ENCODE measurements around the gene EXOC6B.

EXOC6B gene

DNA sequence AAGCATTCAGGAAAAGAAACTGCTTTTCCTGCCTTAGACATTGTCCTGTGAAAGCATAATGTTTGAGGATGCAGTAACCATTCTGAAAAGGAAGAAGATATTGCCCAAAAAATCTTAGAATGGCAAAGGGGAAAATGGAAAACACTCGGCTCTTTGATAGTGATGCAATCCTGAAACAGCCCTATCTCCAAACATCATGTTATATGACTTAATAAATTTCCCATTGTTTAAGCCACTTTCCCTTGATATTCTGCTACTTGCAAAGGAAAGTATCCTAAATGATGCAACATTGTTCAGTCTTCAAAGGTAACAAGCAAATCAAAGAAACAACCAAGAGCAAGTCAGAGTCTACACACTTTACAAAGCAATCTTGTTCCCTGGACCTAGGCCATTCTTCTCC is 78.5 kb downstream of the EXOC6B start:
- WGBS, 2 experiments, result 84 to 85% methylated on average over 1 of the region's 1 CpG

DNA sequence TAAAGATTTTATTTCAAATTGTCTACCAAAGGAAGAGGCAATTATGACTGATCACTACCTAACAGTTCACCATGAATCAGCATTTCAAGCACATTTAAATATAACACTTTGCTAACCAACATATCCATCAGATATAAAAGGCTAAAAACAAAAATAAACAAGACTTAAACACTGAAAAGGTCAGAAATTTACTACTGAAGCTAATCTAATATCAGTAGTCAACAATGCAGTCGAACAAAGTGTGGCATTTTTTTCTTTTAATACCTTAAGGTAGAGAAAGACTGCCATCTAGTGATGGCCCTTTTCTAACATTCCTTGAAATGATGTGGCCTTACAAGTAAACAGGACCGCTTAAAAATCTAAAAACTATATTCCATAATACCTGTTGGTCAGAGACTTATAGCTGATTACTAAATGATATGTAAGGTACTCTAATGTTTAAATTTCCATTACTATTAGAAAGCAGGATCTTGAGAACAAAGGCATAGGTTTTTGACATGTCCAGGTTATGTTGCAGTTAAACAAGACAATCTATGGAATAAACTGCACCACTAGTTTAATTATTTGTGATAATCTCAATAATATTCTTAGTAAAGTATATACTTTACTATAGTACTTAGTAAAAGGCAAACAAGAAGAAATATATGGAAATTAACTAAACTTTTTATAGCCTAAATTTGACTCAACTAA is 80.0 kb downstream of the EXOC6B start:
- H3K4me3 ChIP-seq (ENCODE audit: insufficient read depth, low read depth, low read length), result no peak overlapping the region
- H3K27me3 ChIP-seq (ENCODE audit: control insufficient read depth, insufficient read depth, low read length, poor library complexity, severe bottlenecking), result no peaks in the 10 kb centered on the region
- H3K27ac ChIP-seq (ENCODE audit: insufficient read depth, low read depth, low read length, poor library complexity, severe bottlenecking), result no peak overlapping the region
- no peaks in the 10 kb centered on the region for H3K9me3 ChIP-seq (ENCODE audit: control insufficient read depth, low read length)
- 51 to 60% methylated on average over 1 to 2 of the region's 2 CpGs for WGBS, 2 experiments
- H3K36me3 ChIP-seq (ENCODE audit: control insufficient read depth, insufficient read depth, low read length), result no peaks in the 10 kb centered on the region
- H3K4me1 ChIP-seq (ENCODE audit: control insufficient read depth, insufficient read depth, low read length), result no peaks in the 10 kb centered on the region

More for the DNA sequence above, 78.5 kb downstream of the EXOC6B start:
- no peaks in the 10 kb centered on the region for H3K9me3 ChIP-seq (ENCODE audit: control insufficient read depth, low read length)
- no peak overlapping the region for H3K27ac ChIP-seq (ENCODE audit: insufficient read depth, low read depth, low read length, poor library complexity, severe bottlenecking)
- no peaks in the 10 kb centered on the region for H3K4me1 ChIP-seq (ENCODE audit: control insufficient read depth, insufficient read depth, low read length)
- no peaks in the 10 kb centered on the region for H3K27me3 ChIP-seq (ENCODE audit: control insufficient read depth, insufficient read depth, low read length, poor library complexity, severe bottlenecking)
- no peak overlapping the region for H3K4me3 ChIP-seq (ENCODE audit: insufficient read depth, low read depth, low read length)
- no peaks in the 10 kb centered on the region for H3K36me3 ChIP-seq (ENCODE audit: control insufficient read depth, insufficient read depth, low read length)

DNA sequence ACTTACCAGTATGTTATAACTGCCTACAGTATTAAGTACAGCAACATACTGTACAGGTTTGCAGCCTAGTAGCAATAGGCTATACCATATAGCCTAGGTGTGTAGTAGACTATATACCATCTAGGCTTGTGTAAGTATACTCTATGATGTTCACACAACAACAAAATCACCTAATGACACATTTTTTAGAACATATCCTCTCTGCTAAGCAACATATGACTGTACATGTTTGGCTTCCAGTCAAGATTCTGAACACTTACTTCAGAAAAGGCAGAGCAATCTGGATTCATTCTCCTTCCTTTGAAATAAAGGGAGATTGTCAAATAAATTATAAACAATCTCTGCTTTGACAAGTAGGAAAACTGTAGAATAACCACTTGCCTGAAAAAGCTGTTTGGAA is 81.8 kb downstream of the EXOC6B start:
- no peaks in the 10 kb centered on the region for H3K27me3 ChIP-seq (ENCODE audit: control insufficient read depth, insufficient read depth, low read length, poor library complexity, severe bottlenecking)
- no peaks in the 10 kb centered on the region for H3K36me3 ChIP-seq (ENCODE audit: control insufficient read depth, insufficient read depth, low read length)
- no peaks in the 10 kb centered on the region for H3K9me3 ChIP-seq (ENCODE audit: control insufficient read depth, low read length)
- no peaks in the 10 kb centered on the region for H3K4me1 ChIP-seq (ENCODE audit: control insufficient read depth, insufficient read depth, low read length)
- H3K27ac ChIP-seq (ENCODE audit: insufficient read depth, low read depth, low read length, poor library complexity, severe bottlenecking), result no peak overlapping the region
- no peak overlapping the region for H3K4me3 ChIP-seq (ENCODE audit: insufficient read depth, low read depth, low read length)

DNA sequence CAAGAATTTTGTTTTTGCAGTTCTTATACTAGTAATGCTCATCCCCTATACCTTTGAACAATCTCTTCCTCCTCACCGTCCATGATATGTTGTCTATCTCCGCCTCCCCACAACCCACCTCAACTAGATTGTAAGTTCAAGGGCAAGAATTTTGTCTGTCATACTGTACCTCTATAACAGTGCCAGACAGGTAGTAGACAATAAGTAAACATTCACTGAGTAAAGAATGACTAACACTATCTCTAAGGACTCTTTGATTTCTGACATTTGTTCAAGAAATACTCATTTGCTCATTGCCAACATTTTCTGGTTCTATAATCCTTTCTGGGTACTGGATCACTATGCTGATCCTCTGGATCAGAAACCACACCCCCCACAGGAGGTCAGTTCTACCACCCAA is 82.4 kb downstream of the EXOC6B start:
- H3K9me3 ChIP-seq (ENCODE audit: control insufficient read depth, low read length), result no peaks in the 10 kb centered on the region
- H3K4me1 ChIP-seq (ENCODE audit: control insufficient read depth, insufficient read depth, low read length), result no peaks in the 10 kb centered on the region
- no peaks in the 10 kb centered on the region for H3K27me3 ChIP-seq (ENCODE audit: control insufficient read depth, insufficient read depth, low read length, poor library complexity, severe bottlenecking)
- no peaks in the 10 kb centered on the region for H3K36me3 ChIP-seq (ENCODE audit: control insufficient read depth, insufficient read depth, low read length)
- no peak overlapping the region for H3K27ac ChIP-seq (ENCODE audit: insufficient read depth, low read depth, low read length, poor library complexity, severe bottlenecking)
- 92 to 100% methylated on average over 2 of the region's 2 CpGs for WGBS, 2 experiments
- no peak overlapping the region for H3K4me3 ChIP-seq (ENCODE audit: insufficient read depth, low read depth, low read length)

DNA sequence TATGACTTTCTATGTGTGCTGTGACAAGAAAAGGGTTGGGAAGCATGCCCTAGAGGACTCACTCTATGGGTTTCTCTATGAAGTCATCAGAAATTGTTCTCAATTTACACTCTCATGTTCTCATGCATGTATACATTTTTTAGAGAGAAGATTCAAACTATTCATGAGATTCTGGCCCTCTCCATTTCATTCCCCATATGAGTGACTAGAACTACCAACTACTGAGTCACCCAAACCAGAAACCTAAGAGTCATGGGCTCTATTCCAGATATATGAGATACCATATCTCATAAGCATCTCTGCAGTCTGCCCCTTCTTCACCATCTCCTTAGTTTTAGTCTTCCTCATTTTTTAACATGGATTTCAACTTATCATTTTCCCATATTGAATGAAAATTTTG is 87.7 kb downstream of the EXOC6B start:
- Histone ChIP-seq H3K4me3 (ENCODE audit: insufficient read depth, low read depth, low read length) (no peak overlapping the region), H3K4me1 (ENCODE audit: control insufficient read depth, insufficient read depth, low read length) (no peaks in the 10 kb centered on the region), H3K27ac (ENCODE audit: insufficient read depth, low read depth, low read length, poor library complexity, severe bottlenecking) (no peak overlapping the region), H3K36me3 (ENCODE audit: control insufficient read depth, insufficient read depth, low read length) (no peaks in the 10 kb centered on the region), H3K27me3 (ENCODE audit: control insufficient read depth, insufficient read depth, low read length, poor library complexity, severe bottlenecking) (no peaks in the 10 kb centered on the region), H3K9me3 (ENCODE audit: control insufficient read depth, low read length) (no peaks in the 10 kb centered on the region)

DNA sequence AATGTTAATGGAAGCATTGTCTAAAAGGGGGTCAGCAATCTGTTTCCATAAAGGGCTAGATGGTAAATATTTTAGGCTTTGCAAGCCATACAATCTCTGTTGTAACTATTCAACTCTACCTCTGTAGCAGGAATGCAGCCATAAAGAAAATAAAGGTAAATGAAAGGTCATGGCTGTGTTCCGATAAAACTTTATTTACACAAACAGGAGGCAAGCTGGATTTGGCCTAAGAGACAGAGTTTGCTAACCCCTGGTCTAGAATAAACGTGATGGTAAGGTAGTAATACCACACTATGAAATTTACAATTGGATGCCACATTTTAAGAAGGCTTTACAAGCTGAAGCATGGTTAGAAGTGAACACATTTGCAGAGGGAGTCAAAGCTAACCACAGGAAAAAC is 91.4 kb downstream of the EXOC6B start:
- Histone ChIP-seq H3K27me3 (ENCODE audit: control insufficient read depth, insufficient read depth, low read length, poor library complexity, severe bottlenecking) (no peaks in the 10 kb centered on the region), H3K4me1 (ENCODE audit: control insufficient read depth, insufficient read depth, low read length) (no peaks in the 10 kb centered on the region), H3K4me3 (ENCODE audit: insufficient read depth, low read depth, low read length) (no peak overlapping the region), H3K27ac (ENCODE audit: insufficient read depth, low read depth, low read length, poor library complexity, severe bottlenecking) (no peak overlapping the region), H3K9me3 (ENCODE audit: control insufficient read depth, low read length) (no peaks in the 10 kb centered on the region), H3K36me3 (ENCODE audit: control insufficient read depth, insufficient read depth, low read length) (no peaks in the 10 kb centered on the region)
- 91 to 100% methylated on average over 1 to 2 of the region's 2 CpGs for WGBS, 2 experiments

DNA sequence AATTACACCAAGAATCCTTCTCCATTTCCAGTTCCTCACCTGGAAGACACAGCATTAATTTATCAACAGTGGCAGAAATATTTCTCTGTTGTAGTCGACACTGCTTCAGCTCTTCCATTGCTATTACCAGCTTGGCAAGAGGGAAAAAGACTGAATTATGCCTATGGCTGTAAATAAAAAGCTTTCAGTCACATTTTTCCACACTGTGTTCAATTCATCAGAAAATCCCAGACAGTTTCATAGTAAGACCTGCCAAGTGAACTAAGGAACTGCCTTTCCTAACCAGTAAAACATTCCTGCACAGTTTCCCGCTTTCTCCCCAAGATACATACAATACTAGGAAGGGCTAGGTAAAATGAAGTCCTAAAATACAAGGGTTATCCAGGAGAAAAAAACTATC is 94.7 kb downstream of the EXOC6B start:
- H3K4me1 ChIP-seq (ENCODE audit: control insufficient read depth, insufficient read depth, low read length), result no peaks in the 10 kb centered on the region
- H3K27ac ChIP-seq (ENCODE audit: insufficient read depth, low read depth, low read length, poor library complexity, severe bottlenecking), result no peak overlapping the region
- H3K9me3 ChIP-seq (ENCODE audit: control insufficient read depth, low read length), result no peaks in the 10 kb centered on the region
- WGBS, 2 experiments, result 83 to 89% methylated on average over 2 of the region's 2 CpGs
- no peaks in the 10 kb centered on the region for H3K36me3 ChIP-seq (ENCODE audit: control insufficient read depth, insufficient read depth, low read length)
- no peaks in the 10 kb centered on the region for H3K27me3 ChIP-seq (ENCODE audit: control insufficient read depth, insufficient read depth, low read length, poor library complexity, severe bottlenecking)
- no peak overlapping the region for H3K4me3 ChIP-seq (ENCODE audit: insufficient read depth, low read depth, low read length)

DNA sequence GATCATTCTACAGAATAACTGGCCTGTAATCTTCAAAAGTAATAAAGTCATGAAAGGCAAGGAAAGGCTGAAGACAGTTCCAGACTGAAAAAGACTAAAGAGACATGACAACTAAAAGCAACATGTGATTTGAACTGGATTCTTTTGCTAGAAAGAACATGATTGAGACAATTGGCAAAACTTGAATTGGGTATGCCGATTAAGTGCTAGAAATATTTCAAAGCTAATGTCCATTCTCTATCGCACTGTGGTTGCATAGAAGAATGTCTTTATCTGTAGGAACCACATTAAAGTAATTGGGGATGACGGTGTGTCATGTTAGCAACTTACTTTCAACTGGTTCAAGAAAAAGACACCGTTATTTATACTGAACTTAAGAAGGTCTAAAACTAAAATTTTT is 98.5 kb downstream of the EXOC6B start:
- no peaks in the 10 kb centered on the region for H3K36me3 ChIP-seq (ENCODE audit: control insufficient read depth, insufficient read depth, low read length)
- H3K4me3 ChIP-seq (ENCODE audit: insufficient read depth, low read depth, low read length), result no peak overlapping the region
- H3K9me3 ChIP-seq (ENCODE audit: control insufficient read depth, low read length), result no peaks in the 10 kb centered on the region
- no peaks in the 10 kb centered on the region for H3K4me1 ChIP-seq (ENCODE audit: control insufficient read depth, insufficient read depth, low read length)
- WGBS, 2 experiments, result 93 to 96% methylated on average over 4 of the region's 4 CpGs
- H3K27me3 ChIP-seq (ENCODE audit: control insufficient read depth, insufficient read depth, low read length, poor library complexity, severe bottlenecking), result no peaks in the 10 kb centered on the region
- no peak overlapping the region for H3K27ac ChIP-seq (ENCODE audit: insufficient read depth, low read depth, low read length, poor library complexity, severe bottlenecking)

DNA sequence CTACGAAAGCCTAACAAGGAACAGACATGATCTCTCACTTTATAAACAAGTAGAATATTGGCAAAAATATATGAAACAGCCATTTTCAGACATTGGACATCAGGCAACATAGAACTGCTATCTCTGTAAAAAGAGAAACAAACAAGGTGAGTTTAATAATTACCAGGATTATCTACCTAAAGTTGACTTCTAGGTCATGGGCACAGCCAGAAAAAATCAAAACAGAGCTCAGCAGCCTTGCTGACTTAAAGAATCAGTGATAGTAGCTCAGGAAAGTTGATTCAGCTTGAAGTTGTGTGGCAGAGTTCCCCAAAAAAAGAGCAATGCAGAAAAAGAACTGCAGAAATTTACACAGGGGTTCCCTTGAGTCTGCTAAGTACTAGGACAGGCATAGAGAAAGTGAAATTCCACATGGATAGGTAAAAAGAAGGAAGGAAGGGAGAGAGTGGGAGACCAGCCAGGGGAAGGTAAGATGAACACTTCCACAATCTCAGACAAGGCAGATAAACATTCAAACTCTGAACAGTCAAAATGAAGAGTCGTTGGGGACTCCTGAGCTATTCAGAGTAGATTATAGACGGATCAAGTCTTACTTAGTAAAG is 102.0 kb downstream of the EXOC6B start:
- Histone ChIP-seq H3K4me3 (ENCODE audit: insufficient read depth, low read depth, low read length) (no peak overlapping the region), H3K9me3 (ENCODE audit: control insufficient read depth, low read length) (no peaks in the 10 kb centered on the region), H3K4me1 (ENCODE audit: control insufficient read depth, insufficient read depth, low read length) (peaks cover 11% of the 10 kb centered on the region), H3K36me3 (ENCODE audit: control insufficient read depth, insufficient read depth, low read length) (no peaks in the 10 kb centered on the region), H3K27me3 (ENCODE audit: control insufficient read depth, insufficient read depth, low read length, poor library complexity, severe bottlenecking) (no peaks in the 10 kb centered on the region), H3K27ac (ENCODE audit: insufficient read depth, low read depth, low read length, poor library complexity, severe bottlenecking) (no peak overlapping the region)
- 90 to 92% methylated on average over 2 of the region's 3 CpGs for WGBS, 2 experiments

- Histone ChIP-seq H3K9me3 (ENCODE audit: control insufficient read depth, low read length) (no peaks in the 10 kb centered on the region), H3K27me3 (ENCODE audit: control insufficient read depth, insufficient read depth, low read length, poor library complexity, severe bottlenecking) (no peaks in the 10 kb centered on the region), H3K4me3 (ENCODE audit: insufficient read depth, low read depth, low read length) (no peak overlapping the region), H3K4me1 (ENCODE audit: control insufficient read depth, insufficient read depth, low read length) (peaks cover 12% of the 10 kb centered on the region), H3K27ac (ENCODE audit: insufficient read depth, low read depth, low read length, poor library complexity, severe bottlenecking) (no peak overlapping the region), H3K36me3 (ENCODE audit: control insufficient read depth, insufficient read depth, low read length) (no peaks in the 10 kb centered on the region)
- 86 to 94% methylated on average over 3 of the region's 3 CpGs for WGBS, 2 experiments
Observed at GRCh38 chr2:72722492-72723070, 103.3 kb downstream of the EXOC6B start.

Data from ectodermal cell (in vitro differentiated cells).